CD4-positive, alpha-beta T cell treated with Interleukin-4 for 1 hour (primary cell): ENCODE results near the gene SEC11C.

ENCODE experiments used
- DNase-seq, 2 donors: peaks; one replicate each; pipeline ENCODE4 v3.0.0-alpha.2; 2020 to 2022

The SEC11C gene

GRCh38 chr18:59145055-59145454 lies 5.4 kb downstream of the SEC11C start:
- no peak for DNase-seq

DNA sequence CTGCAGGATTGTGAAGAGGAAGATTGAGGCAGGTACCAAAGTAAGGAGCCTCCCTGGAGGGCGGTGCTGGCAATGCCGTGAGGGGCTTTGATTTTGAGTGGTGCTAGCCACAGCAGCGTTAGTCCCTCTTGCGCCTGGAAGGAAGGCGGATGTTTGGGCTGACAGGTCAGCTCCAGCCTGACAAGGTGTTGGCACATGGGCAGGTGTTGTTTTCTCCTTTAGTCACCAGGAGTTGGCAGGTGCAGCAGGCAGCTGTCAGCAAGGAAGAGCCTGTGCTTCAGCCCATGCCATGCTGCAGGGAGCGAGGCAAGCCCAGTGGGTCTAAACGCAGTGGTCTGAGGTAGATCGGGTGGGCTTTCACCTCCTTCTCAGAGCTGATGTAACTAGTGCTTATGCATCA lies 8.5 kb downstream of the SEC11C start:
- no peak for DNase-seq

DNA sequence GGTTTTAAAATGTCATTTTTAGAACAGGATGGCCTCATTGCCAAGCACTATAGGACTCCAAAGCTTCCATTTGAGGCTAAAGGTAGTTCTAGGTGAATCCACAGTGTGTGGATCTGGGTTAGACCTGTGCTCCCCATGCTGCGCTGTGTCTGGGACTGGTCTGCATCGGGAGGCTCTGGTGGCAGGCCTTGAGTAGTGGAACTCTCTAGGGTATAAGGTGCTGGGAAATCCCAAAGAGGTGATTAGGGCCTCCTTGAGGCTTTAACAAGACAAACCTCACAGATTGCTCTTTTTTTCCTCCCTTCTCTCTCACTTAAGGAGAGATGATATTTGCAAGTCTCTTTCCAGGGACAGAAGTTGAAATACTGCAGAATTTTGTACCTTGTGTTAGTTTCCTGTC lies 9.3 kb downstream of the SEC11C start:
- no peak for DNase-seq

DNA sequence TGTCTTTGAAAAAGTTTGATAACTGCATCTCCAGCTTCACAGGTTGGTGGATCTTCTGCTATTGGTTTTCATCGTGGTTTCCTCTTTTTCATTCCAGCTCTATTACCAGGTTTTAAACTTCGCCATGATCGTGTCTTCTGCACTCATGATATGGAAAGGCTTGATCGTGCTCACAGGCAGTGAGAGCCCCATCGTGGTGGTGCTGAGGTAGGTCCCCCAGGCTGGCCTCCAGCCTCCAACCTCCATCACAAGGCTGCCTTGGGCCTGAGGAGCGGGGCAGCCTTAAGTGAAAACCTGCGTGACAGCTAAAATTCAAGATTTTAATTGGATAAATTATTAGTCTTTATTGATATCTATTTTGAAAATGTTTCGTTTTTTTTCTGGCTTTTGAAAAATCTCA lies 9.7 kb downstream of the SEC11C start:
- no peak for DNase-seq

GRCh38 chr18:59150236-59150635 lies 10.6 kb downstream of the SEC11C start:
- DNase-seq: no peak

DNA sequence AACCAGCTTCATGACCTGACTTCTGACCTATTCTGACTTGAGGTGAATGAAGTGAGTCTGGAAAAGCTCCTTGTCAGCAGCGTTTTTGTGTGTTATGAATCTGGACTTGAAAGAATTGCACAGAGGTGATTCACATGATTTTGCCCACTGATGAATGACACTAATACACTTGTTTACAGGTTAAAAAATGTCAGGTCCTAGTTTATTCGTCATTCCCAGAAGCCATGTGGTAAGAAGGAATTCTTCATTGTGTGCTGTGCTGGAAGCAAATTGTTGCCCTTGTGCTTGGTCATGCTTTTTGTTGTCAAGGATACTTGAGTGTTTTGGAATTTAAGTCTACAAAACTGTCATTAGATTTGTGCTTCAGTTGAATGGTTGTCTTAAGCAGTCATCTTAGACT lies 15.5 kb downstream of the SEC11C start:
- no peak for DNase-seq

GRCh38 chr18:59156316-59156715 lies 16.6 kb downstream of the SEC11C start:
- no peak for DNase-seq

DNA sequence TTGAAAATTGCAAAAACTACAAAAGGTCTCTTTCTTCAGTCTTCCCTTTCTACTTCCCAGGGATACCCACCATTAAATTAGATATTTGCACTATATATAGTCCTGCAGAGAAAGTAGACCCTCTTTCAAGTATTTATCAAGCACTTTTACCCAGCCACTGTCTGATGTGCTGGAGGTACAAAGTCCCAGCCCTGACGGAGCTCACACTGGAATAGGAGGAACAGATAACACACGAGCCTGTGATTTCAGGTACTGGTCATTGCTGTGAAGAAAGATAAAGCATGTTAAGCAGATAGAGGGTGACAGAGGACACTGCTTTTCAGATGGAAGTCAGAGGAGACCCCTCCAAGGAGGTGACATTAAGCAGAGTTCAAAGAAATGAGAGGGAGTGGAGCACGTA lies 19.6 kb downstream of the SEC11C start:
- no peak for DNase-seq

GRCh38 chr18:59159986-59160385 lies 20.3 kb downstream of the SEC11C start:
- no peak for DNase-seq

GRCh38 chr18:59172664-59173249 lies 33.1 kb downstream of the SEC11C start:
- DNase-seq: no peak

GRCh38 chr18:59177485-59177884 lies 37.8 kb downstream of the SEC11C start:
- DNase-seq: no peak

- DNase-seq: no peak
Measured at GRCh38 chr18:59180150-59180845, 40.6 kb downstream of the SEC11C start.

DNA sequence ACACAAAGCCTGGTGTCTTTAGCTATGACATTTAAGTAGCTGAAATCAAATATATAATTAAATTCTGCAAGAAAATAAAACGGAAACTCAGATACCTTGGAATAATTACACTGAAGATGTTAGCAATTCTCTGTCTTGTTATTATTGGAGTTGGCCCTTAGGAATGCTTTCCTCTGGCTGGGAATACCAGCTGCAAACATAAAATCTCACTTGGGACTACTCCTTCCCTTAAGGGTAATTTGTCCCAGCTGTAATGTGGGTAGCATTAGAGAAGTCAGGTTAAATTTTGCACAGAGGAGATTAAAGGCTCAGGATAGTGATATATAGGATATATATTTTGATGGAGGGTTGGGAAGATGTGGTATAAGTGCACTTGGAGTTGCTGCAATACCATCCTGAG lies 43.0 kb downstream of the SEC11C start:
- no peak for DNase-seq

DNA sequence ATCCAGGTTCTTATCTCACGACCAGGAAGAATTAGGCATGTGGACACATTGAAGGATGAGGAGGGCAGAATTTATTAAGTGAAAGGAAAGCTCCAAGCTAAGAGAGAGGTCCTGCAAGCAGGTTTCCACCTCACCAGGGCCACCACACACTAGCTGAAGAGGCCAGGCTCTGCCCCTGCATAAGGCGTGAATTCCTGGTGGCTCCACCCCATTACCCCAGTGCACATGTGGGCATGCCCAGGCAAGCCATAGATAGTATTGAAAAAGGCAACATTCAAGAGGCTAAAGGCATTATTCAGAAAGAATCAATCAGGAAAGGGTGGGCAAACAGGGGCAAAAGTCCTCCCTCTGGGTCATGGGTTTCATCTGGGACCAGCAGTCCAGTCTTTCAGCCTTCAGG lies 49.3 kb downstream of the SEC11C start:
- DNase-seq: no peak

- DNase-seq: no peak
Measured at GRCh38 chr18:59189746-59190145, 50.1 kb downstream of the SEC11C start.

DNA sequence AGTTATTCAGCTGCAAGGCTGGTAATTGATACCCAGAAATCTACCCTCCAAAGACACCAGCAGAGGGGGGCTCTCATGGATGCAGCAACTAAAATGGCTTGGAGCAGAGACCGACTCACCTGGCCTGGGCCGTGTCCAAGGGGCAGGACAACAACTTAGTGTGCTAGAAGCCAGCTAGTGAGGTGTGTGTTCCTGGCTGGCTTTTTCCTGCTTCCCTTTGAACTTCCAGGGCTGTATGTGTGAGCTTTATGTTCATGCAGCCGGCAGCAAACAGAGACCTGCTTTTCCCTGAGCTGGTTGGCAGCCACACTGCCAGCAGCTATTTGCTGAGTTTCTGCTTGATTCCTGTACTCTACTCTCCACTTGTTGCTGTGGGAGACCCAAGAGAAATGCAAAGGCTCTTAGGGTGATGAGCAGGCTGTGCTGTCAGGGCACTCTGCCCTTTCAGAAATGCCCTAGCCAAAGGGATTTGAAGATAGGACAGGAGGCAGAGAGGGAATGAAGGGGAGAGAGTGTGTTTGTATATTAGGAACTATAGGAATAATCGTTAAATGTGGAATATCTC lies 56.6 kb downstream of the SEC11C start:
- DNase-seq: no peak

DNA sequence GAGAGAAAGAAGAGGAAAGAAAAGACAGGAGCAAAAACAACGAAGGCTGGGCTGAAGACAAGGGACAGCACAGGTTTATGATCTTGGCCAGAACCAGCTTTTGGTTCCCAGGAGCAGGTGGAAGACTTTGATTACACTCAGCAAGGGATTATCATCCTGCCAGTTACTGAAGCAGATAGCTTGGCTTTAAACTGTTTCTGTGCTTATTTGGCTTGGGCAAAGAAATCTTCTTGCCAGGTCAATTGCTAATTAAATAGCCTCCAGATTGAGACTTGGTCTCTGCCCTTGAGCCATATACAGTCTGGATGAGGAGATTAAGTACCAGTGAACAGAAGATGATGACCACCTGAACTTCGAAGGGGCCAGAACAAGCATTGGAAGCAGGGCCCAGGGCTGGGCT lies 58.0 kb downstream of the SEC11C start:
- DNase-seq: no peak

DNA sequence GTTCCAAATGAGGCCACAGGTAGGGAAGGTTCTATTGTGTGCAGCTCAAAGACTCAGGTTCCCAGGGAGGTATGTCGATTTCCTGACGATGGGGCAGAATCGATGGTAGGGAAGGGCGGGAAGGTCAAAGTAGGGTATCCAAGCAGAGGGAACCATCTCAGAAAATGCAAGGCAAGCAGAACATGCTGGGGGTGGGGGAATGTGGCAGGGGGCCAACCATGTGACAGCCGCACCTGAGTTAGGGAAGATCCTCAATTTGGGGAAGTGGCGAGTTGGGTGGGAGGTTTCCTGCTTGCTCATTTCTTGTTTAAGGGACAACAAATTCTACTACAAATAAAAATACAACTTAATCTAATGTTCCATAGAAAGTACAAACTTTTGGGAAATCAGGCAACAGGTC lies 58.5 kb downstream of the SEC11C start:
- DNase-seq: no peak

DNA sequence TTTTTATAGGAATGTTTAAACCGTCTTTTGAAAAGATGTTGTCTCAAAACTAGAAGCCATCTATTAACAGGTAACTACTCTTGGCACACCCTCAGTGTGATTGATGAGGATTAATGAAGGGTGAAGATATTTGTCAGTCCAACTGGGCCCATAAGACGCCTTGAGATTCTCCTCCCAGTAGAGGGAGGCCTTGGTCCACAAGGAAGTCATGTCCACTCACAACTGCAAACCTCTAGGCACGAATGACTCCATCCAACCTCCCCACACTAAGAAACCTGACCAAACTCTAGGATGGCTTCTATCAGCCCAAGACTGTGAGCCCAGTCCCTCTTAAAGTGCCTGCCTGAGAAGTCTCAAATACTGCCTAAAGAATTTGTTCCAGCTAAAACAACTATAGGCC lies 61.1 kb downstream of the SEC11C start:
- no peak for DNase-seq

GRCh38 chr18:59202258-59202820 lies 62.7 kb downstream of the SEC11C start:
- DNase-seq: no peak

DNA sequence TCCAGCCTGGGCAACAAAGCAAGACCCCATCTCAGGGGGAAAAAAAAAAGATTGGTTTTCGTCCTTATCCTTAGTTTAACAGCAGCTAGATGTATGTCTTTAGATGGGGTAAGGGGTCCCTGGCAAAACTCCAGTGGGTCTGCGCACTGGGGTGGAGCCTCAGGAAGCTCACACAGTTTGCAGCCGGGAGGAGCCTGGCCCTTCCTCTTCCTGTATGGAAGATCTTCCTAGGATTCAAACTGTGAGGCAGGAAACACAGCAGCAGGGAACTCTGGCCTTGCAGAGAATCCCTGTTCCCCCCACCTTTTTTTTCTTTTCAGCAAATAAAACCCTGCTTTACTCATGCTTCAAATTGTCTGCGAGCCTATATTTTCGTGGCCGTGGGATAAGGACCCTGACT lies 67.8 kb downstream of the SEC11C start:
- DNase-seq: no peak
